Liver (tissue), 9 donors: Measurements from ENCODE around the gene MRPS18A. TPM values are rescaled to one million over a fixed set of nuclear protein-coding genes. Genes with fewer than 3 reads are reported as not detected.

ENCODE experiments used
- DNase-seq: peaks from one replicate; pipeline ENCODE4 v3.0.0-alpha.2; 2017; ENCODE audit warnings: low spot score
- H3K27ac ChIP-seq, 2 donors: one replicate each; pipeline ENCODE4 v1.7.0; 2013; ENCODE audit warnings: inconsistent platforms in 2 of 2, low read length in 2 of 2, control low read depth in 1 of 2, low read depth in 1 of 2, mild to moderate bottlenecking in 1 of 2
- H3K27me3 ChIP-seq, 4 donors: one replicate each; pipeline versions ENCODE4 v1.6.1 to v1.7.0; 2013; ENCODE audit warnings: low read length in 3 of 4, inconsistent platforms in 1 of 4, mild to moderate bottlenecking in 1 of 4, moderate library complexity in 1 of 4; ENCODE audit not compliant: control insufficient read depth in 4 of 4, insufficient read depth in 4 of 4
- H3K36me3 ChIP-seq, 4 donors: one replicate each; pipeline versions ENCODE4 v1.6.1 to v1.7.0; 2013; ENCODE audit warnings: low read length in 3 of 4, mild to moderate bottlenecking in 3 of 4, low read depth in 1 of 4, moderate library complexity in 1 of 4; ENCODE audit not compliant: control insufficient read depth in 4 of 4, insufficient read depth in 3 of 4
- H3K4me1 ChIP-seq, 4 donors: one replicate each; pipeline versions ENCODE4 v1.6.1 to v1.7.0; 2013; ENCODE audit warnings: low read length in 3 of 4, mild to moderate bottlenecking in 3 of 4, moderate library complexity in 1 of 4; ENCODE audit not compliant: control insufficient read depth in 4 of 4, insufficient read depth in 4 of 4
- H3K4me3 ChIP-seq, 3 donors: one replicate each; pipeline versions ENCODE4 v1.6.1 to v1.7.0; 2013; ENCODE audit warnings: low read length in 3 of 3, control low read depth in 1 of 3, low read depth in 1 of 3, mild to moderate bottlenecking in 1 of 3
- H3K9ac ChIP-seq, 2 donors: one replicate each; pipeline ENCODE4 v1.7.0; 2013; ENCODE audit warnings: low read length in 2 of 2, mild to moderate bottlenecking in 2 of 2, moderate library complexity in 2 of 2, control low read depth in 1 of 2, low read depth in 1 of 2
- H3K9me3 ChIP-seq, 4 donors: one replicate each; pipeline versions ENCODE4 v1.6.1 to v1.7.0; 2013; ENCODE audit warnings: low read length in 3 of 4; ENCODE audit not compliant: control insufficient read depth in 4 of 4
- ATF3 ChIP-seq: IDR thresholded peaks from 2 replicates; pipeline ENCODE4 v1.6.1; 2016; ENCODE audit warnings: antibody characterized with exemption
- CTCF ChIP-seq: fragments of 150-350 bp; IDR thresholded peaks from 2 replicates; pipeline ENCODE4 v1.5.1; 2017; ENCODE audit warnings: improper control_type of control experiment, low read depth, low read length; ENCODE audit not compliant: missing input control
- EGR1 ChIP-seq, 2 donors: IDR thresholded peaks; 2 replicates each; pipeline ENCODE4 v1.6.1; 2016 to 2018; ENCODE audit warnings: antibody characterized with exemption in 2 of 2, low read depth in 2 of 2
- FOXA1 ChIP-seq: IDR thresholded peaks from 2 replicates; pipeline ENCODE4 v1.6.1; 2016; ENCODE audit warnings: antibody characterized with exemption
- FOXA2 ChIP-seq: IDR thresholded peaks from 2 replicates; pipeline ENCODE4 v1.6.1; 2016; ENCODE audit warnings: antibody characterized with exemption
- HNF4A ChIP-seq, 2 donors: conservative IDR thresholded peaks; 2 replicates each; pipeline ENCODE4 v1.6.1; 2016; ENCODE audit warnings: antibody characterized with exemption in 2 of 2, mild to moderate bottlenecking in 2 of 2
- HNF4G ChIP-seq: IDR thresholded peaks from 2 replicates; pipeline ENCODE4 v1.6.1; 2016; ENCODE audit warnings: antibody characterized with exemption
- JUND ChIP-seq, 2 donors: IDR thresholded peaks; 2 replicates each; pipeline ENCODE4 v1.6.1; 2016; ENCODE audit warnings: antibody characterized with exemption in 2 of 2
- MAX ChIP-seq: IDR thresholded peaks from 2 replicates; pipeline ENCODE4 v1.6.1; 2016; ENCODE audit warnings: antibody characterized with exemption
- NR2F2 ChIP-seq: IDR thresholded peaks from 2 replicates; pipeline ENCODE4 v1.6.1; 2016; ENCODE audit warnings: antibody characterized with exemption
- RAD21 ChIP-seq, 2 donors: IDR thresholded peaks; 2 replicates each; pipeline ENCODE4 v1.6.1; 2016; ENCODE audit warnings: antibody characterized with exemption in 2 of 2, mild to moderate bottlenecking in 2 of 2
- REST ChIP-seq: IDR thresholded peaks from 2 replicates; pipeline ENCODE4 v1.6.1; 2016; ENCODE audit warnings: antibody characterized with exemption, mild to moderate bottlenecking
- RXRA ChIP-seq, 2 donors: IDR thresholded peaks; 2 replicates each; pipeline ENCODE4 v1.6.1; 2017 to 2018; ENCODE audit warnings: antibody characterized with exemption in 2 of 2, mild to moderate bottlenecking in 1 of 2
- SP1 ChIP-seq: IDR thresholded peaks from 2 replicates; pipeline ENCODE4 v1.6.1; 2018; ENCODE audit warnings: antibody characterized with exemption, mild to moderate bottlenecking
- TAF1 ChIP-seq: conservative IDR thresholded peaks from 2 replicates; pipeline ENCODE4 v1.6.1; 2016; ENCODE audit warnings: antibody characterized with exemption, mild to moderate bottlenecking
- YY1 ChIP-seq: IDR thresholded peaks from 2 replicates; pipeline ENCODE4 v1.6.1; 2016; ENCODE audit warnings: antibody characterized with exemption, mild to moderate bottlenecking
- ZBTB33 ChIP-seq: IDR thresholded peaks from 2 replicates; pipeline ENCODE4 v1.6.1; 2016; ENCODE audit warnings: antibody characterized with exemption
- WGBS: extraction: QIAGEN DNeasy Blood & Tissue Kit; methylation state at CpG from one replicate; pipeline ENCODE4 v1.1.7; 2013; 5-methylcytosine and 5-hydroxymethylcytosine counted together
- polyA plus RNA-seq, 2 donors: library from polyadenylated mRNA; stranded (reverse) in 1 of 2; unstranded in 1 of 2; fragments of 200-250 nt in 1 of 2; fragments of >200 nt in 1 of 2; fragmentation: Nextera tagmentation in 1 of 2; extraction: Ambion mirVana in 1 of 2; gene quantifications; one replicate each; pipeline versions ENCODE4 v1.2.1 to v1.2.3, GENCODE V29; 2013 to 2015
- total RNA-seq, 2 donors: library from RNA; depleted of rRNA; stranded (reverse); fragments of >200 nt; gene quantifications; one replicate each; pipeline ENCODE4 v1.2.3, GENCODE V29; 2014
- donor health status: healthy.
- donor health status: healthy.
- donor health status: healthy.
- donor health status: healthy.
- donor health status: healthy.

Gene MRPS18A
- total and polyA plus RNA-seq, 4 donors: 21.5 to 50.5 (median 35.0) TPM

- Histone ChIP-seq H3K27ac (no peak overlapping the region), H3K4me1 (no peaks in the 10 kb centered on the region), H3K27me3 (no peaks in the 10 kb centered on the region), H3K36me3 (no peaks in the 10 kb centered on the region), H3K4me3 (no peak overlapping the region), H3K9me3 (no peaks in the 10 kb centered on the region), H3K9ac (no peak overlapping the region)
- DNase-seq: no peak
- TF ChIP-seq TAF1 (no peak), HNF4A (conservative IDR thresholded peaks at IDR 0.05) (no peak), SP1 (no peak), ATF3 (no peak), YY1 (no peak), CTCF (no peak), NR2F2 (no peak), REST (no peak), ZBTB33 (no peak), JUND (IDR thresholded peaks at IDR 0.05) (no peak), HNF4G (no peak), RXRA (IDR thresholded peaks at IDR 0.05) (no peak), FOXA1 (no peak), FOXA2 (no peak), EGR1 (IDR thresholded peaks at IDR 0.05; ENCODE audit: low read depth in 2 of 2) (no peak), RAD21 (IDR thresholded peaks at IDR 0.05) (no peak)
- 69% methylated on average over 2 of the region's 2 CpGs for whole genome bisulfite sequencing
Measured at GRCh38 chr6:43724354-43724753, 36.8 kb upstream of the MRPS18A start.

GRCh38 chr6:43723737-43724295, 36.2 kb upstream of the MRPS18A start:
- TF ChIP-seq FOXA2: no peak
- no peak for TF ChIP-seq RXRA (IDR thresholded peaks at IDR 0.05)
- TF ChIP-seq JUND (IDR thresholded peaks at IDR 0.05): no peak
- TF ChIP-seq EGR1 (IDR thresholded peaks at IDR 0.05; ENCODE audit: low read depth in 2 of 2): no peak
- TF ChIP-seq MAX: no peak
- peak; percentile 91 to 92 for TF ChIP-seq RAD21 (IDR thresholded peaks at IDR 0.05)
- TF ChIP-seq FOXA1: no peak
- peak; percentile 79 for TF ChIP-seq CTCF
- no peak for TF ChIP-seq REST
- no peak for TF ChIP-seq YY1
- no peak for TF ChIP-seq TAF1
- TF ChIP-seq HNF4G: no peak
- no peak for TF ChIP-seq SP1
- Histone ChIP-seq H3K36me3 (no peaks in the 10 kb centered on the region), H3K9ac (no peak overlapping the region), H3K4me1 (no peaks in the 10 kb centered on the region), H3K27me3 (no peaks in the 10 kb centered on the region), H3K27ac (no peak overlapping the region), H3K4me3 (no peak overlapping the region), H3K9me3 (no peaks in the 10 kb centered on the region)
- peak; percentile 70 for DNase-seq
- 45% methylated on average over 9 of the region's 9 CpGs for WGBS
